ENCODE measurements around the gene ATP6V1A.

Gene ATP6V1A

GRCh38 chr3:113812854-113813253 lies 66.0 kb downstream of the ATP6V1A start:
- no peak overlapping the region for H4K5ac ChIP-seq (ENCODE audit: low read length)
- no peaks in the 10 kb centered on the region for H3K79me1 ChIP-seq (ENCODE audit: low read length)
- no peak overlapping the region for H2AK5ac ChIP-seq (ENCODE audit: low read length)
- H3K27ac ChIP-seq (ENCODE audit: low read depth, low read length), result no peak overlapping the region
- H3K4ac ChIP-seq (ENCODE audit: low read depth, low read length), result no peak overlapping the region
- H3K18ac ChIP-seq (ENCODE audit: low read length), result no peak overlapping the region
- H4K8ac ChIP-seq (ENCODE audit: low read depth, low read length), result no peak overlapping the region
- no peak overlapping the region for H3K23ac ChIP-seq (ENCODE audit: low read length)
- no peaks in the 10 kb centered on the region for H3K36me3 ChIP-seq (ENCODE audit: control insufficient read depth, insufficient read depth, low read length)
- no peak overlapping the region for H2BK15ac ChIP-seq (replicated peaks; ENCODE audit: low read depth)
- H3K4me3 ChIP-seq (ENCODE audit: low read length), result no peak overlapping the region
- no peak overlapping the region for H2BK120ac ChIP-seq (ENCODE audit: low read depth, low read length)
- no peaks in the 10 kb centered on the region for H3K4me1 ChIP-seq (ENCODE audit: control insufficient read depth, low read depth, low read length)
- no peak overlapping the region for H2BK5ac ChIP-seq (ENCODE audit: low read length)
- no peaks in the 10 kb centered on the region for H3K27me3 ChIP-seq (ENCODE audit: insufficient read depth, low read length, poor library complexity)
- H3K4me2 ChIP-seq (ENCODE audit: low read length), result no peak overlapping the region
- WGBS (ENCODE audit: extremely low coverage, insufficient coverage, low lambda C conversion rate), result no CpG with 5 or more reads among the region's 3 CpGs
- no peaks in the 10 kb centered on the region for H3K79me2 ChIP-seq (ENCODE audit: control insufficient read depth, insufficient read depth, low read length)
- DNase-seq, result no peak
- H3K56ac ChIP-seq (ENCODE audit: low read length), result no peak overlapping the region
- H3K9ac ChIP-seq (ENCODE audit: low read length), result no peak overlapping the region

DNA sequence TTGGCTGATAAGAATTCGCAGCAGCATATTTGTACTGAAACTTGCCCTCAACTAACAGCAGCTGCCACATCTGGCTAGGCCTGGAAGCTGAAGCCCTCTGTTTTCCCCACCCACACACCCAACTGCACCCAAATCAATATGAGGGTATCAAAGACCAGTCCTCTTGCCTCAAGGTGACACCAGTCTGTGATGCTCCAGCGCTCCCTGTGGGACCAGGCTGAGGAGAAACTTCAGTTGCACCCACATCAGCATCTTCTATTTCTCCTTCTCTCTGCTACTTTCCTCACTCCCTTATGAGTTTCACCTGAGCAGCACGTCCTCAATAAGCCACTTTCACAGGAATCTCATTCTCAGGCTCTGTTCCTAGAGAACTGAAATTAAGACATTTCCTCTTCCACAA lies 73.0 kb downstream of the ATP6V1A start:
- no peak overlapping the region for H2BK5ac ChIP-seq (ENCODE audit: low read length)
- H3K27ac ChIP-seq (ENCODE audit: low read depth, low read length), result no peak overlapping the region
- no peak overlapping the region for H3K56ac ChIP-seq (ENCODE audit: low read length)
- no peak overlapping the region for H2BK120ac ChIP-seq (ENCODE audit: low read depth, low read length)
- no CpG with 5 or more reads among the region's 3 CpGs for WGBS (ENCODE audit: extremely low coverage, insufficient coverage, low lambda C conversion rate)
- no peaks in the 10 kb centered on the region for H3K27me3 ChIP-seq (ENCODE audit: insufficient read depth, low read length, poor library complexity)
- no peak overlapping the region for H3K18ac ChIP-seq (ENCODE audit: low read length)
- H3K79me1 ChIP-seq (ENCODE audit: low read length), result no peaks in the 10 kb centered on the region
- H3K4me2 ChIP-seq (ENCODE audit: low read length), result no peak overlapping the region
- H2BK15ac ChIP-seq (replicated peaks; ENCODE audit: low read depth), result no peak overlapping the region
- no peaks in the 10 kb centered on the region for H3K4me1 ChIP-seq (ENCODE audit: control insufficient read depth, low read depth, low read length)
- H3K23ac ChIP-seq (ENCODE audit: low read length), result no peak overlapping the region
- no peak overlapping the region for H3K9ac ChIP-seq (ENCODE audit: low read length)
- no peaks in the 10 kb centered on the region for H3K79me2 ChIP-seq (ENCODE audit: control insufficient read depth, insufficient read depth, low read length)
- DNase-seq, result no peak
- no peak overlapping the region for H4K8ac ChIP-seq (ENCODE audit: low read depth, low read length)
- no peak overlapping the region for H3K4me3 ChIP-seq (ENCODE audit: low read length)
- no peak overlapping the region for H2AK5ac ChIP-seq (ENCODE audit: low read length)
- no peaks in the 10 kb centered on the region for H3K36me3 ChIP-seq (ENCODE audit: control insufficient read depth, insufficient read depth, low read length)
- no peak overlapping the region for H3K4ac ChIP-seq (ENCODE audit: low read depth, low read length)
- no peak overlapping the region for H4K5ac ChIP-seq (ENCODE audit: low read length)

- no peak overlapping the region for H3K4me3 ChIP-seq (ENCODE audit: low read length)
- no peaks in the 10 kb centered on the region for H3K79me1 ChIP-seq (ENCODE audit: low read length)
- no peak overlapping the region for H3K9ac ChIP-seq (ENCODE audit: low read length)
- no peaks in the 10 kb centered on the region for H3K27me3 ChIP-seq (ENCODE audit: insufficient read depth, low read length, poor library complexity)
- no peak overlapping the region for H4K8ac ChIP-seq (ENCODE audit: low read depth, low read length)
- H3K4me2 ChIP-seq (ENCODE audit: low read length), result no peak overlapping the region
- no CpG with 5 or more reads among the region's 2 CpGs for WGBS (ENCODE audit: extremely low coverage, insufficient coverage, low lambda C conversion rate)
- no peak overlapping the region for H2BK15ac ChIP-seq (replicated peaks; ENCODE audit: low read depth)
- no peak overlapping the region for H3K23ac ChIP-seq (ENCODE audit: low read length)
- no peak overlapping the region for H3K27ac ChIP-seq (ENCODE audit: low read depth, low read length)
- H2BK120ac ChIP-seq (ENCODE audit: low read depth, low read length), result no peak overlapping the region
- H4K5ac ChIP-seq (ENCODE audit: low read length), result no peak overlapping the region
- no peak overlapping the region for H3K4ac ChIP-seq (ENCODE audit: low read depth, low read length)
- no peak overlapping the region for H3K56ac ChIP-seq (ENCODE audit: low read length)
- no peaks in the 10 kb centered on the region for H3K4me1 ChIP-seq (ENCODE audit: control insufficient read depth, low read depth, low read length)
- H3K18ac ChIP-seq (ENCODE audit: low read length), result no peak overlapping the region
- no peak overlapping the region for H2AK5ac ChIP-seq (ENCODE audit: low read length)
- no peaks in the 10 kb centered on the region for H3K36me3 ChIP-seq (ENCODE audit: control insufficient read depth, insufficient read depth, low read length)
- H2BK5ac ChIP-seq (ENCODE audit: low read length), result no peak overlapping the region
- H3K79me2 ChIP-seq (ENCODE audit: control insufficient read depth, insufficient read depth, low read length), result no peaks in the 10 kb centered on the region
- no peak for DNase-seq
Observed at GRCh38 chr3:113825090-113825489, 78.3 kb downstream of the ATP6V1A start.

DNA sequence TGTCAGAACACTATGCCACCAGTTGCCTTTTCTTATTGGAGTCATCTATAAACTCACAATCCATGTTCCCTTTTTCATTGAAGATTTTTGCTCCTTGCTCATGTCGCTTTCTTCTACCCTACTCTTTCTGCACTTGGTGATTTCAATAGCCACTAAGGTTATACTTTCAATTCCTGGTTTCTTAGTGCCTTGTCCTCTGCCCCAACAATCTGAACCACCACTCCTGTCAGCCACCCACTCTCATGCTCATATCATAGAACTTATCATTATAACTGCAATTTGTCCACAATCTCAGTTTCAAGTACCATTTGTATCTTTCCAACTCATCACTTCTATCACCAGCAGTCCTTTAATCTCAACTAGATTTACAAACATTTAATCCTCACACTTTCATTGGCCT lies 81.8 kb downstream of the ATP6V1A start:
- no peak overlapping the region for H2AK5ac ChIP-seq (ENCODE audit: low read length)
- no peak overlapping the region for H3K56ac ChIP-seq (ENCODE audit: low read length)
- H3K36me3 ChIP-seq (ENCODE audit: control insufficient read depth, insufficient read depth, low read length), result no peaks in the 10 kb centered on the region
- WGBS (ENCODE audit: extremely low coverage, insufficient coverage, low lambda C conversion rate), result no CpG with 5 or more reads among the region's 1 CpG
- no peak overlapping the region for H4K5ac ChIP-seq (ENCODE audit: low read length)
- no peak overlapping the region for H2BK15ac ChIP-seq (replicated peaks; ENCODE audit: low read depth)
- no peaks in the 10 kb centered on the region for H3K79me2 ChIP-seq (ENCODE audit: control insufficient read depth, insufficient read depth, low read length)
- H3K18ac ChIP-seq (ENCODE audit: low read length), result no peak overlapping the region
- no peaks in the 10 kb centered on the region for H3K79me1 ChIP-seq (ENCODE audit: low read length)
- H3K27ac ChIP-seq (ENCODE audit: low read depth, low read length), result no peak overlapping the region
- no peak overlapping the region for H4K8ac ChIP-seq (ENCODE audit: low read depth, low read length)
- H3K4ac ChIP-seq (ENCODE audit: low read depth, low read length), result no peak overlapping the region
- no peaks in the 10 kb centered on the region for H3K4me1 ChIP-seq (ENCODE audit: control insufficient read depth, low read depth, low read length)
- H3K4me2 ChIP-seq (ENCODE audit: low read length), result no peak overlapping the region
- H2BK120ac ChIP-seq (ENCODE audit: low read depth, low read length), result no peak overlapping the region
- H3K4me3 ChIP-seq (ENCODE audit: low read length), result no peak overlapping the region
- no peak for DNase-seq
- no peak overlapping the region for H2BK5ac ChIP-seq (ENCODE audit: low read length)
- no peak overlapping the region for H3K9ac ChIP-seq (ENCODE audit: low read length)
- H3K27me3 ChIP-seq (ENCODE audit: insufficient read depth, low read length, poor library complexity), result no peaks in the 10 kb centered on the region
- H3K23ac ChIP-seq (ENCODE audit: low read length), result no peak overlapping the region

DNA sequence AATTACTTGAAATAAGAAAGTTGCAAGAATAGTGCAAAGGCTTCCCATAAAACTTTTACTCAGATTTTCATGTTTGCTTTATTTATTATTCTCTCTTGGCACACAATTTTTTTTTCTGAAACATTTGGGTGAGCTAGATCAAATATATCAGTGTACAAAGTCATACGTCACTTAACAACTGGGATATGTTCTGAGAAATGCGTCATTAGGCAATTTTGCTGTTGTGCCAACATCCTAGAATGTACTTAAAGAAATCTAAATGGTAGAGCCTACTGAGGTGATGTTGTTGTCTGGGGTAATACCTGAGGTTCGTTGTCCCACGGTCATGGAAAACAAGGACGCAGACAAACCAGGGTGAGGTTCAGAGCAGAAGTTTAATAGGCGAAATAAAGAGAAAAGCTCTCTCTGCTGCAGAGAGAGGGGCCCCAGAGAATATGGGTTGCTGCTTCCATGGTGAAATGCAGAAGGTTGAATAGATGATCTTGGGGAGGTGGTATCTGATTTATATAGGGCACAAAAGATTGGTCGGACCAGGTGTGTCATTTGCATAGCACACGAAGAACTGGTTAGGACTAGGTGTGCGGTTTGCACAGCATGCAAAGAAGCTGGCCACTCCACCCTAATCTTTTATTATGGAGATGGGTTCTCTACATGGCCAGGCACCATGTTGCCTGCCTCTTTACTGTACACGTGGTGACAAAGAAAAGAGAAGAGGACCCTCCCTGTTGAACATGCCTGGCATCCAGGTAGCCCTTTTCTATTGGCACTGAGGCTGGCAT lies 82.9 kb downstream of the ATP6V1A start:
- no peak for DNase-seq
- H3K56ac ChIP-seq (ENCODE audit: low read length), result no peak overlapping the region
- no peaks in the 10 kb centered on the region for H3K79me2 ChIP-seq (ENCODE audit: control insufficient read depth, insufficient read depth, low read length)
- no peak overlapping the region for H3K27ac ChIP-seq (ENCODE audit: low read depth, low read length)
- no peaks in the 10 kb centered on the region for H3K27me3 ChIP-seq (ENCODE audit: insufficient read depth, low read length, poor library complexity)
- no peak overlapping the region for H2BK120ac ChIP-seq (ENCODE audit: low read depth, low read length)
- H2BK15ac ChIP-seq (replicated peaks; ENCODE audit: low read depth), result no peak overlapping the region
- no peak overlapping the region for H2AK5ac ChIP-seq (ENCODE audit: low read length)
- H3K4me2 ChIP-seq (ENCODE audit: low read length), result no peak overlapping the region
- no peak overlapping the region for H4K5ac ChIP-seq (ENCODE audit: low read length)
- no peaks in the 10 kb centered on the region for H3K36me3 ChIP-seq (ENCODE audit: control insufficient read depth, insufficient read depth, low read length)
- H2BK5ac ChIP-seq (ENCODE audit: low read length), result no peak overlapping the region
- no peaks in the 10 kb centered on the region for H3K4me1 ChIP-seq (ENCODE audit: control insufficient read depth, low read depth, low read length)
- no peak overlapping the region for H3K18ac ChIP-seq (ENCODE audit: low read length)
- no peak overlapping the region for H3K23ac ChIP-seq (ENCODE audit: low read length)
- WGBS (ENCODE audit: extremely low coverage, insufficient coverage, low lambda C conversion rate), result no CpG with 5 or more reads among the region's 10 CpGs
- H4K8ac ChIP-seq (ENCODE audit: low read depth, low read length), result no peak overlapping the region
- no peaks in the 10 kb centered on the region for H3K79me1 ChIP-seq (ENCODE audit: low read length)
- H3K4me3 ChIP-seq (ENCODE audit: low read length), result no peak overlapping the region
- no peak overlapping the region for H3K9ac ChIP-seq (ENCODE audit: low read length)
- H3K4ac ChIP-seq (ENCODE audit: low read depth, low read length), result no peak overlapping the region

GRCh38 chr3:113831103-113831355 lies 84.2 kb downstream of the ATP6V1A start:
- Histone ChIP-seq H3K4me2 (ENCODE audit: low read length) (no peak overlapping the region), H2BK5ac (ENCODE audit: low read length) (no peak overlapping the region), H3K4me3 (ENCODE audit: low read length) (no peak overlapping the region), H4K5ac (ENCODE audit: low read length) (no peak overlapping the region), H2BK15ac (replicated peaks; ENCODE audit: low read depth) (no peak overlapping the region), H3K79me2 (ENCODE audit: control insufficient read depth, insufficient read depth, low read length) (no peaks in the 10 kb centered on the region), H2AK5ac (ENCODE audit: low read length) (no peak overlapping the region), H3K27me3 (ENCODE audit: insufficient read depth, low read length, poor library complexity) (no peaks in the 10 kb centered on the region), H3K36me3 (ENCODE audit: control insufficient read depth, insufficient read depth, low read length) (no peaks in the 10 kb centered on the region), H2BK120ac (ENCODE audit: low read depth, low read length) (no peak overlapping the region), H4K8ac (ENCODE audit: low read depth, low read length) (no peak overlapping the region), H3K4me1 (ENCODE audit: control insufficient read depth, low read depth, low read length) (no peaks in the 10 kb centered on the region), H3K79me1 (ENCODE audit: low read length) (no peaks in the 10 kb centered on the region), H3K4ac (ENCODE audit: low read depth, low read length) (no peak overlapping the region), H3K18ac (ENCODE audit: low read length) (no peak overlapping the region), H3K27ac (ENCODE audit: low read depth, low read length) (no peak overlapping the region), H3K9ac (ENCODE audit: low read length) (no peak overlapping the region), H3K23ac (ENCODE audit: low read length) (no peak overlapping the region), H3K56ac (ENCODE audit: low read length) (no peak overlapping the region)
- DNase-seq, result no peak
- no CpG with 5 or more reads among the region's 1 CpG for WGBS (ENCODE audit: extremely low coverage, insufficient coverage, low lambda C conversion rate)

Measured in mesendoderm (in vitro differentiated cells).